Measurements from ENCODE around the gene CACNB2.

DNA sequence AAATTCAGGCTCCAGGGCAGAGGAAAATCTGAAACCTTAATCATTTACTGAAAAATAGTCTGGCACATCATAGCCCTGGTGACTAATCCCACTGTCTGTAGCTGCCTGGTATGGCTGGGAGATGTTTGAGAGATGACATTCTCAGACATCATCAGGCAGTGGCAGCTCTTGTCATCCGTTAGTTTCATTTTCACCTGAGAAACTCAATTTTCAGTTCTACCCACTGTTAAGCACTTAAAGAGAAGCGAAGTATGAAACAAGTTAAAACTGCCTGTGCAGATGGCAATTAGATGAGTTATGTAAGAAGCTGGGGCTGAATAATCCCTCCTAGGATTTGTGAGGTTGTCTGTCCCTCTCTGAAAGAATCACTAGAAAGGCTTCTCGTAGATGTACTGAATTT, 361.0 kb downstream of the CACNB2 start:
- TF ChIP-seq, protein P1, sequence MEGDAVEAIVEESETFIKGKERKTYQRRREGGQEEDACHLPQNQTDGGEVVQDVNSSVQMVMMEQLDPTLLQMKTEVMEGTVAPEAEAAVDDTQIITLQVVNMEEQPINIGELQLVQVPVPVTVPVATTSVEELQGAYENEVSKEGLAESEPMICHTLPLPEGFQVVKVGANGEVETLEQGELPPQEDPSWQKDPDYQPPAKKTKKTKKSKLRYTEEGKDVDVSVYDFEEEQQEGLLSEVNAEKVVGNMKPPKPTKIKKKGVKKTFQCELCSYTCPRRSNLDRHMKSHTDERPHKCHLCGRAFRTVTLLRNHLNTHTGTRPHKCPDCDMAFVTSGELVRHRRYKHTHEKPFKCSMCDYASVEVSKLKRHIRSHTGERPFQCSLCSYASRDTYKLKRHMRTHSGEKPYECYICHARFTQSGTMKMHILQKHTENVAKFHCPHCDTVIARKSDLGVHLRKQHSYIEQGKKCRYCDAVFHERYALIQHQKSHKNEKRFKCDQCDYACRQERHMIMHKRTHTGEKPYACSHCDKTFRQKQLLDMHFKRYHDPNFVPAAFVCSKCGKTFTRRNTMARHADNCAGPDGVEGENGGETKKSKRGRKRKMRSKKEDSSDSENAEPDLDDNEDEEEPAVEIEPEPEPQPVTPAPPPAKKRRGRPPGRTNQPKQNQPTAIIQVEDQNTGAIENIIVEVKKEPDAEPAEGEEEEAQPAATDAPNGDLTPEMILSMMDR (conservative IDR thresholded peaks at IDR 0.05; ENCODE audit: low read depth, low read length), result no peak
- no peak for TF ChIP-seq EZH2 (IDR thresholded peaks at IDR 0.05; ENCODE audit: borderline replicate concordance, low read depth, low read length, poor library complexity, severe bottlenecking)
